Calu3 (cell line): Measurements from ENCODE around the gene DDX39A. TPM values are rescaled to one million over a fixed set of nuclear protein-coding genes. Genes with fewer than 3 reads are reported as not detected.

Source experiments
- BruUV-seq: library from RNA; stranded (reverse); fragments of 400-500 nt; replicated peaks from 2 replicates; lab custom pipeline; 2021; lab: Mats Ljungman, UMichigan
- CTCF ChIA-PET: fragments of 300-600 bp; sonication (Branson Sonifier 250); formaldehyde crosslinking; loops from one replicate; lab custom pipeline; 2022; ENCODE audit warnings: antibody characterized with exemption; lab: Charles Lee
- DNase-seq: peaks from one replicate; pipeline ENCODE4 v3.0.0; 2022
- H3K27ac Mint-ChIP-seq: one replicate; pipeline ENCODE4 v1.8.0; 2022; ENCODE audit warnings: mixed read lengths; ENCODE audit not compliant: unreplicated experiment
- H3K27me3 Mint-ChIP-seq: one replicate; pipeline ENCODE4 v1.8.0; 2022; ENCODE audit warnings: mixed read lengths; ENCODE audit not compliant: unreplicated experiment
- H3K36me3 Mint-ChIP-seq: one replicate; pipeline ENCODE4 v1.8.0; 2022; ENCODE audit warnings: mild to moderate bottlenecking, moderate library complexity, mixed read lengths; ENCODE audit not compliant: insufficient read depth, unreplicated experiment
- H3K4me1 Mint-ChIP-seq: one replicate; pipeline ENCODE4 v1.8.0; 2022; ENCODE audit warnings: mild to moderate bottlenecking, low read depth, mixed read lengths; ENCODE audit not compliant: unreplicated experiment
- H3K4me3 Mint-ChIP-seq: one replicate; pipeline ENCODE4 v1.8.0; 2022; ENCODE audit warnings: mild to moderate bottlenecking, low read depth, moderate library complexity, mixed read lengths; ENCODE audit not compliant: unreplicated experiment
- H3K9me3 Mint-ChIP-seq: one replicate; pipeline ENCODE4 v1.8.0; 2022; ENCODE audit warnings: low read depth, mixed read lengths; ENCODE audit not compliant: unreplicated experiment
- CTCF ChIP-seq: fragments of 200-600 bp; IDR thresholded peaks from one replicate; pipeline ENCODE4 v1.8.0; 2022; ENCODE audit warnings: antibody characterized with exemption; ENCODE audit not compliant: unreplicated experiment
- intact Hi-C: fragments of 100-400 bp; cut with micrococcal nuclease; formaldehyde crosslinking; loops from one replicate; pipeline ENCODE4 v1.10.0; 2022; ENCODE audit not compliant: unreplicated experiment
- total RNA-seq: library from RNA; stranded (reverse); gene quantifications from 2 replicates; pipeline ENCODE4 v1.2.3, GENCODE V29; 2022

DDX39A gene
- total RNA-seq, 1 experiment from 2014 or later, result 104 TPM

DNA sequence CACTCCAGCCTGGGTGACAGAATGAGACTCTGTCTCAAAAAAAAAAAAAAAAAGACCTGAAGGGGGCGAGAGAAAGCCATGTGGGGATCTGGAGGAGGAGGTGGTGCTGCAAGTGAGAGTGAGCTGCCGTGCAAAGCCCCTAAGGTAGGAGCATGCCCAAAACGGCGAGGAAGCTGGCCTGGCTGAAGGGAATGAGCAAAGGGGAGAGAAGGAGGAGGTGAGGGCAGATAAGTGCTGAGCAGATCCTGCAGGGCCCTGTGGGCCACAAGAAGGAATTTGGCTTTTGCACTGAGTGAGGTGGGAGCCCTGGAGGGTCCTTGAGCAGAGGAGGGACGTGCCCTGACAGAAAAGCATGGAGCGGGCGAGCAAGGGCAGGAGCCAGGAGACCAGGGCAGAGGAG, 57.3 kb downstream of the DDX39A start:
- Mint-ChIP-seq H3K9me3 (no peaks in the 10 kb centered on the region), H3K27ac (no peak overlapping the region), H3K4me1 (peaks cover 15% of the 10 kb centered on the region), H3K27me3 (peaks cover 16% of the 10 kb centered on the region), H3K4me3 (peak overlapping the region; percentile 7), H3K36me3 (peaks cover 14% of the 10 kb centered on the region)
- no peak for TF ChIP-seq CTCF
- no TSS peak for BruUV-seq
- intact Hi-C loops, result no loop called here
- DNase-seq, result no peak
- CTCF ChIA-PET, result interaction anchor here (0.5 to 1.1 kb wide), 6 partner anchors 19 to 435 kb away, joined by 3 to 9 read pairs (median 4); no protein-coding TSS in a partner anchor

Other genes with a start within 250 kb of the DDX39A start
- 24.8 and 26.5 TPM in 2 replicates for gene ADGRL1, start 213.2 kb downstream of the DDX39A start, total RNA-seq
- 72.0 and 90.5 TPM in 2 replicates for gene ADGRE5, start 37.9 kb downstream of the DDX39A start, total RNA-seq
- 138 and 139 TPM in 2 replicates for gene PKN1, start 14.0 kb upstream of the DDX39A start, total RNA-seq
- gene PTGER1, start 56.0 kb upstream of the DDX39A start, total RNA-seq, result 1.2 and 1.3 TPM in 2 replicates
- gene GIPC1, start 76.8 kb upstream of the DDX39A start, total RNA-seq, result 134 and 139 TPM in 2 replicates
- gene DNAJB1, start 99.1 kb upstream of the DDX39A start, total RNA-seq, result 159 and 161 TPM in 2 replicates
- 136 and 162 TPM in 2 replicates for gene TECR, start 110.3 kb upstream of the DDX39A start, total RNA-seq
- gene NDUFB7, start 152.7 kb upstream of the DDX39A start, total RNA-seq, result 107 and 111 TPM in 2 replicates
- not detected in 2 replicates for gene CLEC17A, start 163.7 kb upstream of the DDX39A start, total RNA-seq